ENCODE measurements around the gene GUCA2B. TPM values are rescaled to one million over a fixed set of nuclear protein-coding genes. Genes with fewer than 3 reads are reported as not detected.

The GUCA2B gene
- polyA plus RNA-seq, 1 donor (not counting 4 experiments of a cell fraction or from before 2014, with no cell fraction given), result not detected

GRCh38 chr1:42162181-42162580 is 9.0 kb downstream of the GUCA2B start:
- Histone ChIP-seq H3K9ac (ENCODE audit: control insufficient read depth, extremely low read depth, insufficient read depth, low read length) (no peak overlapping the region), H3K4me2 (ENCODE audit: control insufficient read depth, extremely low read depth, insufficient read depth, low read depth, low read length) (no peak overlapping the region), H3K4me1 (ENCODE audit: control insufficient read depth, extremely low read depth, insufficient read depth, low read length) (peaks cover 14% of the 10 kb centered on the region), H2AFZ (ENCODE audit: control insufficient read depth, low read length) (no peak overlapping the region), H3K27me3 (ENCODE audit: control insufficient read depth, extremely low read depth, insufficient read depth, low read length) (no peaks in the 10 kb centered on the region), H4K20me1 (ENCODE audit: control insufficient read depth, extremely low read depth, insufficient read depth, low read length) (no peaks in the 10 kb centered on the region), H3K9me3 (ENCODE audit: control insufficient read depth, low read depth, low read length) (peaks cover 4% of the 10 kb centered on the region), H3K27ac (ENCODE audit: control insufficient read depth, insufficient read depth, low read length) (no peak overlapping the region), H3K4me3 (ENCODE audit: control insufficient read depth in 2 of 3, extremely low read depth in 1 of 3, insufficient read depth in 2 of 3, low read depth in 1 of 3, low read length in 3 of 3) (no peak overlapping the region), H3K79me2 (ENCODE audit: control insufficient read depth, insufficient read depth, low read length) (no peaks in the 10 kb centered on the region), H3K36me3 (ENCODE audit: control insufficient read depth in 2 of 2, extremely low read depth in 1 of 2, insufficient read depth in 2 of 2, low read length in 2 of 2) (no peaks in the 10 kb centered on the region), H3K9me1 (ENCODE audit: control insufficient read depth, extremely low read depth, insufficient read depth, low read length) (peaks cover 6% of the 10 kb centered on the region)
- no peak for TF ChIP-seq CTCF (optimal IDR thresholded peaks at IDR 0.05 in 1 of 3, IDR thresholded peaks at IDR 0.05 in 1 of 3, conservative IDR thresholded peaks at IDR 0.05 in 1 of 3; ENCODE audit: extremely low read depth in 1 of 3, insufficient read depth in 2 of 3, low read length in 3 of 3)
- TF ChIP-seq EZH2 (IDR thresholded peaks at IDR 0.05; ENCODE audit: low read length), result no peak
- FAIRE-seq (no peak), DNase-seq (ENCODE audit: low read depth, low spot score) (no peak)
- dilution Hi-C loops (cut with MboI; ENCODE audit: extremely low pct_ligation_motif_present, low sequenced_read_pairs), result no loop called here

GRCh38 chr1:42163114-42163513 is 9.9 kb downstream of the GUCA2B start:
- TF ChIP-seq EZH2 (IDR thresholded peaks at IDR 0.05; ENCODE audit: low read length) (no peak), CTCF (optimal IDR thresholded peaks at IDR 0.05 in 1 of 3, IDR thresholded peaks at IDR 0.05 in 1 of 3, conservative IDR thresholded peaks at IDR 0.05 in 1 of 3; ENCODE audit: extremely low read depth in 1 of 3, insufficient read depth in 2 of 3, low read length in 3 of 3) (no peak)
- no peak overlapping the region for H3K27ac ChIP-seq (ENCODE audit: control insufficient read depth, insufficient read depth, low read length)
- no peak overlapping the region for H3K4me3 ChIP-seq (ENCODE audit: control insufficient read depth in 2 of 3, extremely low read depth in 1 of 3, insufficient read depth in 2 of 3, low read depth in 1 of 3, low read length in 3 of 3)
- DNase-seq (ENCODE audit: low read depth, low spot score) (no peak), FAIRE-seq (no peak)
- no peak overlapping the region for H3K9ac ChIP-seq (ENCODE audit: control insufficient read depth, extremely low read depth, insufficient read depth, low read length)
- no peaks in the 10 kb centered on the region for H3K79me2 ChIP-seq (ENCODE audit: control insufficient read depth, insufficient read depth, low read length)
- H3K9me1 ChIP-seq (ENCODE audit: control insufficient read depth, extremely low read depth, insufficient read depth, low read length), result peaks cover 6% of the 10 kb centered on the region
- H3K36me3 ChIP-seq (ENCODE audit: control insufficient read depth in 2 of 2, extremely low read depth in 1 of 2, insufficient read depth in 2 of 2, low read length in 2 of 2), result no peaks in the 10 kb centered on the region
- H3K4me1 ChIP-seq (ENCODE audit: control insufficient read depth, extremely low read depth, insufficient read depth, low read length), result peaks cover 14% of the 10 kb centered on the region
- H4K20me1 ChIP-seq (ENCODE audit: control insufficient read depth, extremely low read depth, insufficient read depth, low read length), result no peaks in the 10 kb centered on the region
- peaks cover 4% of the 10 kb centered on the region for H3K9me3 ChIP-seq (ENCODE audit: control insufficient read depth, low read depth, low read length)
- no peak overlapping the region for H3K4me2 ChIP-seq (ENCODE audit: control insufficient read depth, extremely low read depth, insufficient read depth, low read depth, low read length)
- H3K27me3 ChIP-seq (ENCODE audit: control insufficient read depth, extremely low read depth, insufficient read depth, low read length), result no peaks in the 10 kb centered on the region
- no peak overlapping the region for H2AFZ ChIP-seq (ENCODE audit: control insufficient read depth, low read length)
- dilution Hi-C loops (cut with MboI; ENCODE audit: extremely low pct_ligation_motif_present, low sequenced_read_pairs), result no loop called here

All from keratinocyte (primary cell).